PC-3 (cell line): Measurements from ENCODE around the gene NPB. TPM values are rescaled to one million over a fixed set of nuclear protein-coding genes. Genes with fewer than 3 reads are reported as not detected.
"Not testable (repeated sequence)": the region's sequence is repeated elsewhere in the genome, so short reads cannot be mapped to it uniquely, and the experiment has no call there.

ENCODE experiments used
- ATAC-seq: fragments of 200-7000 bp; cut with Tn5 transposase; 2 replicates; pipeline ENCODE4 v1.9.1; 2020; ENCODE audit warnings: mild to moderate bottlenecking, moderate library complexity
- BruUV-seq: library from RNA; stranded (reverse); fragments of 400-500 nt; replicated peaks from 2 replicates; lab custom pipeline; 2021; lab: Mats Ljungman, UMichigan
- CTCF ChIA-PET: fragments of 300-600 bp; sonication (Branson Sonifier 250); formaldehyde crosslinking; loops from one replicate; lab custom pipeline; 2022; ENCODE audit warnings: antibody characterized with exemption; lab: Charles Lee
- POLR2A ChIA-PET: fragments of 300-600 bp; sonication (Branson Sonifier 250); formaldehyde crosslinking; loops from one replicate; lab custom pipeline; 2022; ENCODE audit warnings: antibody characterized with exemption; ENCODE audit not compliant: unreplicated experiment; lab: Charles Lee
- DNase-seq: peaks from one replicate; pipeline ENCODE4 v3.0.0-alpha.2; 2015
- H2AFZ ChIP-seq: fragments of 300-600 bp; sonication (generic); 2 replicates; pipeline ENCODE4 v1.6.0; 2016; ENCODE audit warnings: antibody characterized with exemption, low read length
- H3F3A ChIP-seq: fragments of 300-600 bp; sonication (generic); one replicate; pipeline ENCODE4 v1.6.0; 2017; ENCODE audit warnings: antibody characterized with exemption, low read length, control low read depth, mild to moderate bottlenecking; ENCODE audit not compliant: unreplicated experiment
- H3K27ac ChIP-seq: fragments of 300-600 bp; sonication (generic); 2 replicates; pipeline ENCODE4 v1.5.1; 2016; ENCODE audit warnings: mild to moderate bottlenecking, low read length
- H3K27me3 ChIP-seq: fragments of 300-600 bp; sonication (generic); 2 replicates; pipeline ENCODE4 v1.6.1; 2016; ENCODE audit warnings: low read length, mixed read lengths
- H3K36me3 ChIP-seq: fragments of 300-600 bp; sonication (generic); 2 replicates; pipeline ENCODE4 v1.6.1; 2016; ENCODE audit warnings: low read depth, mixed run types, low read length, mixed read lengths
- H3K4me1 ChIP-seq: fragments of 300-600 bp; sonication (generic); 2 replicates; pipeline ENCODE4 v1.5.1; 2016; ENCODE audit warnings: low read length; ENCODE audit not compliant: insufficient read depth
- H3K4me2 ChIP-seq: fragments of 300-600 bp; sonication (generic); 2 replicates; pipeline ENCODE4 v1.6.0; 2016; ENCODE audit warnings: low read length
- H3K4me3 ChIP-seq: fragments of 300-600 bp; sonication (generic); 2 replicates; pipeline ENCODE4 v1.5.1; 2016; ENCODE audit warnings: mild to moderate bottlenecking, low read length, mixed read lengths
- H3K79me2 ChIP-seq: fragments of 300-600 bp; sonication (generic); 2 replicates; pipeline ENCODE4 v1.6.1; 2017; ENCODE audit warnings: low read length, mixed read lengths
- H3K9ac ChIP-seq: fragments of 300-600 bp; sonication (generic); 2 replicates; pipeline ENCODE4 v1.6.0; 2016; ENCODE audit warnings: mild to moderate bottlenecking, low read length
- H3K9me2 ChIP-seq: fragments of 300-600 bp; sonication (generic); replicated peaks from 2 replicates; pipeline ENCODE4 v1.6.1; 2016; ENCODE audit warnings: mixed run types, low read length, mixed read lengths
- H3K9me3 ChIP-seq: fragments of 300-600 bp; sonication (generic); 2 replicates; pipeline ENCODE4 v1.6.1; 2016; ENCODE audit warnings: low read length, mixed read lengths
- H4K20me1 ChIP-seq: fragments of 300-600 bp; sonication (generic); 2 replicates; pipeline ENCODE4 v1.6.1; 2016; ENCODE audit warnings: low read length, mixed read lengths
- CTCF ChIP-seq: fragments of 300-600 bp; sonication (generic); conservative IDR thresholded peaks from 2 replicates; pipeline ENCODE4 v1.5.1; 2017; ENCODE audit warnings: antibody characterized with exemption, low read depth, mild to moderate bottlenecking, low read length
- EZH2 ChIP-seq: fragments of 300-600 bp; sonication (generic); IDR thresholded peaks from one replicate; pipeline ENCODE4 v1.6.1; 2017; ENCODE audit warnings: antibody characterized with exemption, mild to moderate bottlenecking, low read length; ENCODE audit not compliant: unreplicated experiment
- EZH2phosphoT487 ChIP-seq: fragments of 300-600 bp; sonication (generic); IDR thresholded peaks from 2 replicates; pipeline ENCODE4 v1.6.1; 2018; ENCODE audit warnings: mild to moderate bottlenecking, antibody characterized with exemption, low read length, borderline replicate concordance
- intact Hi-C: fragments of 100-400 bp; cut with micrococcal nuclease; formaldehyde crosslinking; loops from 2 replicates; pipeline ENCODE4 v1.9.0; 2023
- total RNA-seq: library from RNA; depleted of rRNA; stranded (reverse); fragments of >200 nt; gene quantifications from 2 replicates; pipeline ENCODE4 v1.2.3, GENCODE V29; 2014

Gene NPB
- total RNA-seq, 1 experiment from 2014 or later = 0.07 TPM

DNA sequence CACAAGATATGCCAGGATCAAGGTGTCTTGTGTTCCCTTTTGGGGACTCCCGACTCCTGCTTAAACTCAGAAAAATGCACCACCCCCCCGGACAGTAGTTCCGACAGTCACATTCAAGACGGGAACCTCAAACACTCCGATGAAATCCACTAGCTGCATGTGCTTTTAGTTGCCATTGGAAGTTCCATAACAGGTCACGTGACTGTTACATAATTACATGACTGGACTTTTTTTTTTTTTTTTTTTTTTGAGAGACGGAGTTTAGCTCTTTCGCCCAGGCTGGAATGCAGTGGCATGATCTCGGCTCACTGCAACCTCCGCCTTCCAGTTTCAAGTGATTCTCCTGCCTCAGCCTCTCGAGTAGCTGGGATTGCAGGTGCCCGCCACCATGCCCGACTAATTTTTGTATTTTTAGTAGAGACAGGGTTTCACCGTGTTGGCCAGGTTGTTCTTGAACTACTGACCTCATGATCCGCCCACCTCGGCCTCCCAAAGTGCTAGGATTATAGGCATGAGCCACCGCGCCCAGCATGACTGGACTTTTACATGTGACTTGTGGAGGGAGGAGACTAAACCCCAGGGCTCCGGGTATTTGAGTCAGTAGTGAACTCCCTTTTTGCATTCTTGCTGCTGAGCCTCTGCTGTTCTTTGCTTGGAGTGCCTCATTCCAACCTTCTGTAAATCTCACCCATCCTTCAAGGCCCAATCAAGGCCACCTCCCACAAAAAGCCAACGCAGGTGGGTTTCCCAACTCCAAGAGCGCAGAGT is 14.4 kb downstream of the NPB start:
- POLR2A ChIA-PET = interaction anchor here (0.7 kb wide), 1 partner anchor 51 kb away, joined by 3 read pairs; no protein-coding TSS in a partner anchor
- Histone ChIP-seq H3K4me1 (peaks cover 48% of the 10 kb centered on the region), H3K9ac (peak overlapping the region; percentile 78), H2AFZ (no peak overlapping the region), H3K9me3 (no peaks in the 10 kb centered on the region), H3K36me3 (peaks cover 26% of the 10 kb centered on the region; the same call in 1 of the 2 replicates), H3K4me3 (peak overlapping the region; percentile 75), H3K9me2 (no peaks in the 10 kb centered on the region), H3K27me3 (no peaks in the 10 kb centered on the region), H4K20me1 (0 out of 2 replicates have a peak, but pooled peaks cover 18% of the 10 kb centered on the region), H3F3A (peaks cover 7% of the 10 kb centered on the region), H3K27ac (peak overlapping the region; percentile 33), H3K79me2 (peaks cover 52% of the 10 kb centered on the region), H3K4me2 (peak overlapping the region; percentile 86)
- TF ChIP-seq EZH2 = no peak
- TF ChIP-seq CTCF = no peak
- no peak for TF ChIP-seq EZH2phosphoT487
- intact Hi-C loops = no loop called here
- no TSS peak for BruUV-seq
- CTCF ChIA-PET = interaction anchor here (0.6 kb wide), 1 partner anchor 487 kb away, joined by 10 read pairs; no protein-coding TSS in a partner anchor
- peak; percentile 82 for DNase-seq
- ATAC-seq = peak; percentile 49

- peak; percentile 89 for DNase-seq
- H4K20me1 ChIP-seq = 0 out of 2 replicates have a peak, but pooled peaks cover 8% of the 10 kb centered on the region
Observed at GRCh38 chr17:81917565-81918332, 15.7 kb downstream of the NPB start, which contains the start of gene SIRT7. TSS of gene SIRT7 (minus strand) at chr17:81918176. CDS start at chr17:81918131, 45 bp downstream.

GRCh38 chr17:81918333-81918669 is 16.3 kb downstream of the NPB start:
- Histone ChIP-seq H3K4me1 (peaks cover 36% of the 10 kb centered on the region), H3K36me3 (peaks cover 26% of the 10 kb centered on the region; the same call in 1 of the 2 replicates), H3K4me2 (peak overlapping the region; percentile 58), H3K4me3 (peak overlapping the region; percentile 75; the same call in 1 of the 2 replicates), H3K79me2 (peaks cover 70% of the 10 kb centered on the region)
- H3K9ac ChIP-seq, H3K9me3 ChIP-seq, POLR2A ChIA-PET, intact Hi-C loops, H3K9me2 ChIP-seq, BruUV-seq, H3K27me3 ChIP-seq, H3K27ac ChIP-seq, DNase-seq, CTCF ChIA-PET, H3F3A ChIP-seq, H2AFZ ChIP-seq, H4K20me1 ChIP-seq: not testable (repeated sequence)
- ATAC-seq = peak; percentile 7

More at GRCh38 chr17:81917565-81918332, 15.7 kb downstream of the NPB start, which contains the start of gene SIRT7:
- Histone ChIP-seq H3K9me2 (no peaks in the 10 kb centered on the region), H3K36me3 (peaks cover 30% of the 10 kb centered on the region; the same call in 1 of the 2 replicates), H3K27me3 (no peaks in the 10 kb centered on the region), H3K4me3 (peak within 1 kb of the TSS; percentile 75), H2AFZ (no peak within 1 kb of the TSS), H3K79me2 (peaks cover 65% of the 10 kb centered on the region), H3K9ac (peak within 1 kb of the TSS; percentile 78), H3K27ac (peak within 1 kb of the TSS; percentile 33), H3K4me2 (peak within 1 kb of the TSS; percentile 86), H3K9me3 (no peaks in the 10 kb centered on the region), H3F3A (peaks cover 7% of the 10 kb centered on the region), H3K4me1 (peaks cover 36% of the 10 kb centered on the region)
- no TSS peak for BruUV-seq
- TF ChIP-seq EZH2 = no peak
- no peak for TF ChIP-seq CTCF
- TF ChIP-seq EZH2phosphoT487 = no peak
- peak; percentile 64 for ATAC-seq
- ChIA-PET CTCF (interaction anchor here (0.6 kb wide), 1 partner anchor 10 kb away, joined by 10 read pairs; the partner anchor contains the start of gene MAFG), POLR2A (interaction anchor here (0.7 kb wide), 1 partner anchor 52 kb away, joined by 3 read pairs; no protein-coding TSS in a partner anchor)
- intact Hi-C loops = no loop called here
